Measurements from ENCODE around the gene PTGFRN. TPM values are rescaled to one million over a fixed set of nuclear protein-coding genes. Genes with fewer than 3 reads are reported as not detected.
A peak's percentile ranks its signal among the peaks of the same experiment; 100 is the strongest.
"Not testable (repeated sequence)": the region's sequence is repeated elsewhere in the genome, so short reads cannot be mapped to it uniquely, and the experiment has no call there.

PTGFRN gene
- total RNA-seq, 1 donor from 2014 or later, result 48.1 TPM

DNA sequence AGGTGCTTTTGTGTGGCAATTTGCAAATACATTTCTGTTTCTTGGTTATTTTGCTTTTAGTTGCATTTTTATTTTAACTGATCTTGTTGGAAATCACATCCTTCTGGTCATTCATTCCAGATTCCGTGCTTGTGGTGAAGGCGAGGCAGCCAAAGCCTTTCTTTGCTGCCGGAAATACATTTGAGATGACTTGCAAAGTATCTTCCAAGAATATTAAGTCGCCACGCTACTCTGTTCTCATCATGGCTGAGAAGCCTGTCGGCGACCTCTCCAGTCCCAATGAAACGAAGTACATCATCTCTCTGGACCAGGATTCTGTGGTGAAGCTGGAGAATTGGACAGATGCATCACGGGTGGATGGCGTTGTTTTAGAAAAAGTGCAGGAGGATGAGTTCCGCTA is 57.1 kb downstream of the PTGFRN start:
- no peak for DNase-seq (ENCODE audit: low read depth)

DNA sequence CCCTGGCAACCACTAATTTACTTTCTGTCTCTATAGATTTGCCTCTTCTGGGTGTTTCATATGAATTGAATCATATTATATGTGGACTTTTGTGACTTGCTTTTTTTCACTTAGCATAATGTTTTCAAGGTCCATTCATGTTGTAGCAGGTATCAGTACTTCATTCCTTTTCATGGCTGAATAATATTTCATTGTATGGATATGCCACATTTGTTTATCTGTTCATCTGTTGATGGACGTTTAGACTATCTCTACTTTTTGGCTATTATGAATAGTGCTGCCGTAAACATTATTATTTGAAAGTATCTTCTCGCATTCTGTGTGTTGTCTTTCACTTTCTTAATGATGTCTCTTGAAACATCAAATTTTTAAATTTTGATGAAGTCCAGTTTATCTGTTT is 59.0 kb downstream of the PTGFRN start:
- DNase-seq (ENCODE audit: low read depth), result no peak

DNA sequence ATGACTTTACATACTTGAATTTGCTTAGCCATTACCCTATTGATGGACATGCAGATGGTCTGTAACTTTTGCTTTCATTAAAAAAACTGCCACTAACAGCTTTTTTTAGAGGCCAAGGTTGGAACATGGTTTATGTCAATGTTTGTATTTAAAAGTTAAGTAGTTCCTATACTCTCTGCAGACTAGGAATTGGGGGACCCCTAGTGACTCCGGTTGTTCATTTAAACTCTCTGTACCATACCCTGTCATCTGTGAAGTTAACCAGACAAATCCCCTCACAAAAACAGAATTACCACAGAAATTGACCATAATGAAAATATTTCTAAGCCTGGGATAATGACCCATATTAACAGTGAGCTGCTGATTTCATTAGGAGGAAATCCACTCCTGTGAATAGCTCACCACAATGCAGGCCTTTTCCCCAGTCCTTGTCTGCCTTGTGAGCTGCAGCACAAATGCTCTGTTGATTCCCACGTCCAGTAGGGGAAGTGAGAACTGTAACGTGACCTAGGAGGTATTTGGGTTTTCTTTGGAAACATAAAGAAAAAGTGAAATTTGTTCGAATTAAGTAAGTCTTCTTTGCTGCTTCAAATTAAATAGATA is 61.6 kb downstream of the PTGFRN start:
- DNase-seq (ENCODE audit: low read depth), result peak; percentile 34

DNA sequence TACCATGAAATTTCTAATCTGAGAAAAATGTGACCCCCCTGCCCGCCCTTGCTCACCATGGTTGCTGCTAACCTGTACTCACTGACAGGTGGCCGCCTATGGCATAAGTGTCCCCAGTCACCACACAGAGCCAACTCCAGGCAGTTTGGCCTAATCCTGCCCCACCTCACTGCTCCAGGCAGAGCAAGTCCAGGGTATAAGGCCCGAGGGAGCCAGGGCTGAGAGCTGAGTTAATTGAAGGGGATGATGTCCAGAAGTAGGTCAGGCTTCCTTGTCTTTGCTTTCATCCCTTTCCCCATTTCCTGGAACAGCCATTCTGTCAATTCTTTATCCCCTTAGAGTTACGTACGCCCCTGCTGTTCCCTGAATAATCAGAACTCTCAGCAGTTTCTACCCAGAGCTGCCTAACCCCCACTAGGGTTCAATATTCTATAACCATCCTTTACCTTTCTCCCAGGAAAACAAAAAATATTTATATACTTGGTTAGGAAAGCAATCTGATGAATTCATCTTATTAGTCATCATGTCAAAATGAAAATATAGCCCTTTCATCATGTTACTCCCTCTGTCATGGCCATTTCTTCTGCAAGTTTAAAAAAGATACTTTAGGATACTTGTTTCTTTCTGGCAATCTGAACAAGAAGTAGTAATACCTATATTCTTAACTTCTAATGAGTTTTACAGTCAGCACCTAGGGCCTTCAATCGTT is 62.4 kb downstream of the PTGFRN start:
- DNase-seq (ENCODE audit: low read depth), result no peak

DNA sequence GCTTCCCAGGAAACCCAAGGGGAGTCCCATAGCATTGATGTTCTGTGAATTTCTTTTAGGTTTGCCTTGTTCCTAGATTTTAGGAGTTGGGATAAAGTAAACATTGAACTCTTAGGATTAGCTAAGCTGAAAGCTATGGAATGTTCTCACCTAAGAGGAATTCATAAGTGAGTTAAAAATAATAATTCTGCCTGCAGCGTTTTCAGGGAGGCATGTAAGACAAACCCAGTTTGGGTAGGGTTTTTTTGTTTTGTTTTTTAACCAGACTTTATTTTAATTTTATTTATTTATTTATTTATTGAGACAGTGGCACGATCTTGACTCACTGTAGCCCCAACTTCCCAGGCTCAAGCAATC is 62.9 kb downstream of the PTGFRN start:
- DNase-seq (ENCODE audit: low read depth), result no peak

DNA sequence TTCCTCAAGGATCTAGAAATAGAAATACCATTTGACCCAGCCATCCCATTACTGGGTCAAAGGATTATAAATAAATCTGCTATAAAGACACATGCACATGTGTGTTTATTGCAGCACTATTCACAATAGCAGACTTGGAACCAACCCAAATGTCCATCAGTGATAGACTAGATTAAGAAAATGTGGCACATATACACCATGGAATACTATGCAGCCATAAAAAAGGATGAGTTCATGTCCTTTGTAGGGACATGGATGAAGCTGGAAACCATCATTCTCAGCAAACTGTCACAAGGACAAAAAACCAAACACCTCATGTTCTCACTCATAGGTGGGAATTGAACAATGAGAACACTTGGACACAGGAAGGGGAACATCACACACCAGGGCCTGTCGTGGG is 70.6 kb downstream of the PTGFRN start:
- DNase-seq (ENCODE audit: low read depth), result not testable (repeated sequence)

DNA sequence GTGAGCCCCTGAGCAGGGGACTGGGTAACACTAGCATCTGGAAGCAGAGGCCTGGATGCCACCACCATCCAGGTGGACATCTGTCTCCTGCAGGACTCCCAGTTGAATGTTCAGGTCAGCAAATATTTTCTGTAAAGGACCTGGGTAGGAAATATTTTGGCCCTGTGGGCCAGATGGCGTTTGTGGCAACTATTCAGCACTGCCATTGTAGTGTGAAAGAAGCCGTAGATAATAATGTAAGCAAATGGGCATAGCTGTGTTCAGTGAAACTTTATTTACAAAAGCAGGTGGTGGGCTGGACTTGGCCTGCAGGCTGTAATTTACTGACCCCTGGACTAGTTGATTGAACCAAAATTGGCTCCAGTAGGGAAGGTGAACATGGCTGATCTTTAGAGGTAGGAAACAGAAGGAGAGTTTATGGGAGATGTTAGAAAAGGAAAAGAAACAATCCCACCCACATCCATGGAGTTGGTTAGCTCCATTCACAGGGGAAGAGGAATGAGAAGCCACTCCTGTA is 71.9 kb downstream of the PTGFRN start:
- DNase-seq (ENCODE audit: low read depth), result no peak

GRCh38 chr1:116982319-116983004 is 72.7 kb downstream of the PTGFRN start:
- no peak for DNase-seq (ENCODE audit: low read depth)

DNA sequence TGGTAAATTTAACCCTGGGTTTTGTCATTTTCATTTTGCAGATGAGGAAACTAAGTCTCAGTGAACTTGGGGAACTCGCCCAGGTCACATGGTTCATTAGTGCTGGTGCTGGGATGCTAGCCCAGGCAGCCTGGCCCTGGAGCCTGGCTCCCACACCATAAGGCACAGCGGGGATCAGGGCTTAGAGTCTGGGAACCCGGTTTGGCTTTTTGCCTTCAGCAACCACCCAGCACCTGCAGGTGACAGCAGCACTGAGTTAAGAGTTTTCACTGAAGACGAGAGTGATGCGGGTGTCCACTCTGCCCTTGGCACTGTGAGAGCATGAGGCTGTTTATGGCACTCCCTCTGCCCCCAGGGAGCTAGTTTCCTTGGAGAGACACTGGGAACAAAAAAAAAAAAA is 73.4 kb downstream of the PTGFRN start:
- DNase-seq (ENCODE audit: low read depth), result no peak

- DNase-seq (ENCODE audit: low read depth), result no peak
These were observed 74.0 kb downstream of the PTGFRN start for GRCh38 chr1:116983678-116984077.

- no peak for DNase-seq (ENCODE audit: low read depth)
These were observed 74.9 kb downstream of the PTGFRN start for GRCh38 chr1:116984406-116985160.

DNA sequence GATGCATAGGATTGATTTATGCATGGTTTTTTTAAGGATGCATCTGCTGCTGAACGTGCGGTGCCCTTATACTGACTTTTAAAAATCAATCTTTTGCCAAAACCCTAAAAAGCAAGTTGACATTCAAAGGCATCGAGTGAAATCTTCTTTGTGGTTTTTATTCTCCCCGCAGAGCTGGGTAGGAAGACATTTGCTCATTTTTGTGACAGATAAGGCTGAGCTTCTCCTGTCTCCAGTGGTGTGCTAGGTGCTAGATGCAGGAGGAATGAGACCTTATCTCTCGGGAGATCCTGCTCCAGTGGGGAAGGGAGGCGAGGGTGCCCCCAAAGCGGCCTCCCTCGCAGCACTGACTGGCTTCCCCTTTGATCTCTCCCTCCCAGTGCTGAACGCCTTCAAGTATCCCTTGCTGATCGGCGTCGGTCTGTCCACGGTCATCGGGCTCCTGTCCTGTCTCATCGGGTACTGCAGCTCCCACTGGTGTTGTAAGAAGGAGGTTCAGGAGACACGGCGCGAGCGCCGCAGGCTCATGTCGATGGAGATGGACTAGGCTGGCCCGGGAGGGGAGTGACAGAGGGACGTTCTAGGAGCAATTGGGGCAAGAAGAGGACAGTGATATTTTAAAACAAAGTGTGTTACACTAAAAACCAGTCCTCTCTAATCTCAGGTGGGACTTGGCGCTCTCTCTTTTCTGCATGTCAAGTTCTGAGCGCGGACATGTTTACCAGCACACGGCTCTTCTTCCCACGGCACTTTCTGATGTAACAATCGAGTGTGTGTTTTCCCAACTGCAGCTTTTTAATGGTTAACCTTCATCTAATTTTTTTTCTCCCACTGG is 76.9 kb downstream of the PTGFRN start:
- no peak for DNase-seq (ENCODE audit: low read depth)

GRCh38 chr1:116987256-116987555 is 77.5 kb downstream of the PTGFRN start:
- no peak for DNase-seq (ENCODE audit: low read depth)

GRCh38 chr1:116988248-116988647 is 78.5 kb downstream of the PTGFRN start:
- peak; percentile 56 for DNase-seq (ENCODE audit: low read depth)

DNA sequence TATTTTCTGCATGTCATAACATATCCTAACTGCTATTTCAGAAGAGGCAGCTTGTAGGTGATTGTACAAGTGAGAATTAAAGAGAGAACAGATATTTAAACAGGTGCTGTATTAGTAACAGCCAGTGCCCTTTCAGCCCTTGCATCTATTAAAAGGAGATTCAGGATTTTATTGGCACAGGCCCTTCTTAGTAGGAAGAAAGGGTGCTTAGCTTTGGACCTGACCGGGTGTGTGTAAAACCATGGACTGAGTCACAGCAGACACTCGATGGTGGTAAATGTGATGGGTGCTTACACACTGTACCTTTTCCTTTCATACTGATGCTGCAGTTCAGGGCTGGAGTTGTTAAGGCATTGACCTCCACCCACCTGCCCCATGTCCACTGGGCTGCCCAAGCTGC is 79.2 kb downstream of the PTGFRN start:
- no peak for DNase-seq (ENCODE audit: low read depth)

- DNase-seq (ENCODE audit: low read depth), result no peak
These were observed 80.1 kb downstream of the PTGFRN start for GRCh38 chr1:116989835-116990234.

DNA sequence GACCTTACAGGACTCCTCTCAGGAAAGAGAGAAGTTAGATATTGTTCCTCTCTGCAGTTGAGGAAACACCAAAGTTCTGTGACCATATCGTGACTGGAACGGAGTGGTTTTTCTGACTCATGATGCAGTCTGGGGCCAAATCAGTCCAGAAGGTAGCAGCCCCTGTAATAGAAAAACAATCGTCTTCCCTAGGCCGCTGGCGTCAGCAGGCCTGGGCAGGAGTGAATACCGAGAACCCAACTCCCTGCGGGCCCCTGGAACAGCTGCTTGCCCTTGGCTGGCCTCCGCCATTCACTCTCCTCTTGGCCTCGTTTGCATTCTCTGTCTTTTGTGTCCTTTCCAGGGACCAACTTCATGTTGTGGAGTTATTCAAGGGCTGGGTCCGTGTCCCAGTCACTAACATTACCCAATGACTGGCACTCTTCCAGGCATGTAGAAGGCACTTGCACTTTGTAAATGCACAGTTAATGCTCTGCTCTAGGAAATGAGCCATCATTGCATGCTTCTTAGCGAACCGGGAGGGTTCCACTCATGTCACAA is 81.0 kb downstream of the PTGFRN start:
- DNase-seq (ENCODE audit: low read depth), result peak; percentile 98

DNA sequence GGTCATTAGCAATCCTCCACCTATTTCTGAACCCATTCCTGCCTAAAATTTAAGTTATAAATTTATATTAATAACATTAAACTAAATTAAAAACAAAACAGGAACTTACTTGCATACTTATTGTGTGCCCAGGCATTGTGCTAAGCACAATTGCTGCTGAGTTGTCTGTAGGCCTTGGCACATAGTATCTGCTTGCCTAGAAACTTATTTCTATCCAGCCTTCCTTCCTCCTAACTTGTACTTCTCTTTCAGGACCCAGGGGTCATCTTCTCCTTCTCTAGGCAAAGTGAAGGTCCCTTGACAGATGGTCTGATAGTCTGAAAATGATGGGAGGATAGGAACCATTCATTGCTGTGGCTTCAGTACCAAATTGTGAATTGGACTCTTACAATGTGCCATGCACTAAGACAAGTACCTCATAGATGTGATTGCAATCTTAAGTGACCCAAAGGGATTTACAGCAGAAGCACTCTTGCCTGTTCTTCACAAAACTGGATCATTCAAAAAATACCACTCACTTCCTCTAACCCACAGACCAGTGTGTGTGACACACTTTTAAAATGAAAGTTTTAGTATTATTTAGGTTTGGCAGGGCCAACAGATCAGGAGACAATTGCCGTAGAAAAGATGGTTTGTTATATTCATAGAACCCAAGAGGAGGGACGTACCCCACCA is 81.6 kb downstream of the PTGFRN start:
- peak; percentile 21 for DNase-seq (ENCODE audit: low read depth)

GRCh38 chr1:116991918-116992317 is 82.2 kb downstream of the PTGFRN start:
- no peak for DNase-seq (ENCODE audit: low read depth)

DNA sequence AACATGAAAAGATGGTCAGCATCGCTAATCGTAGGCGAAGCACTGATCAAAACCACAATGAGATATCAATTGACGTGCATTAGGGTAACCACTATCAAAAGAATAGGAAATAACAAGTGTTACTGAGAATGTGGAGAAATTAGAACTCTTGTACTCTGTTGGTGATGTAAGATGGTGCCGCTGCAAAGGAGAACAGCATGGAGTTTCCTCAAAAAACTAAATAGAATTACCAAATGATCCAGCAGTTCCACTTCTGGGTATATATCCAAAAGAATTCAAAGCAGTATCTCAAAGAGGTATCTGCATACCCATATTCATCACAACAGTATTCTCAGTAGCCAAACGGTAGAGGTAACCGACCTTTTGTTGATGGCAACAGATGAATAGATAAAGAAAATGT is 83.6 kb downstream of the PTGFRN start:
- no peak for DNase-seq (ENCODE audit: low read depth)
